Suppressor macrophage treated with lipopolysaccharide for 4 hours (primary cell): Measurements from ENCODE around the gene MEX3A.
"Not testable (repeated sequence)": the region's sequence is repeated elsewhere in the genome, so short reads cannot be mapped to it uniquely, and the experiment has no call there.

Experiments
- DNase-seq: peaks from one replicate; pipeline ENCODE4 v3.0.0-alpha.2; 2020

MEX3A gene

DNA sequence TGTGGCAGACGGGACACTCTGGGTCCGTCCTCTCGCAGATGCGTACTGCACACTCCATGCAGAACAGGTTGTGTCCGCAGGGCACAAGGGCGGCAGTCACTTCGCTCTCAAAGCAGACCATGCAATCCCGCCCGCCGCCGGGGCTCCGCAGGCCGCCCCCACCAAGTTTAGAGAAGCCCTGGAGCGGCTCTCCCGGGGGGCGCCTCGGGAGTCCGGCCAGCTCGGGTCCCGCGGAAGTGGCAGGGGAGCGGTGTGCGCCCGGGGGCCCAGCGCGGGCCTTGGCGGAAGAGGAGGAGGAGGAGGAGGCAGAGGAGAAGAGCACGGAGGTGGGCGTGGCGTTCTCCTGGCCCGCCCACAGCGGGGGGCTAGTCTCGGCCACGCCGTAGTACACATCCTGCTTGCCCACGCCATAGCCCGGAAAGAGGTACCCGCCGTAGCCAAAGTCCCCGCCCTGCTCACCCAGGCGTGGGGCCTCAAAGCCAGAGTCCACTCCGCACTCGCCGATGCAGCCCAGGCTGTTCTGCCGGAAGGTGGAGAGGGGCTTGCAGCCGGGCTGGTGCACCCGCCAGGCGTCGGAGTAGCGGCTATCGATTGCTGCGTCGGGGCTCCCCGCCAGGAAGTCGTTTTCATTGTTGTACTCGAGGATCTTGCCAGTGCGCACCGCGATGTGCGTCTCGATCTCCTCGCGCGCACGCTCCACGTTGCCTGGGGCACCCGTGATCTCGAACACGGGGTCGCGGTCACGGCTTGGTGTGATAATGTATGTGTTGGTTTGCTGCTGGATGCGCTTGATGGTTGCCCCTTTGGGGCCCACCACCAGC, 5.4 kb downstream of the MEX3A start:
- no peak for DNase-seq

DNA sequence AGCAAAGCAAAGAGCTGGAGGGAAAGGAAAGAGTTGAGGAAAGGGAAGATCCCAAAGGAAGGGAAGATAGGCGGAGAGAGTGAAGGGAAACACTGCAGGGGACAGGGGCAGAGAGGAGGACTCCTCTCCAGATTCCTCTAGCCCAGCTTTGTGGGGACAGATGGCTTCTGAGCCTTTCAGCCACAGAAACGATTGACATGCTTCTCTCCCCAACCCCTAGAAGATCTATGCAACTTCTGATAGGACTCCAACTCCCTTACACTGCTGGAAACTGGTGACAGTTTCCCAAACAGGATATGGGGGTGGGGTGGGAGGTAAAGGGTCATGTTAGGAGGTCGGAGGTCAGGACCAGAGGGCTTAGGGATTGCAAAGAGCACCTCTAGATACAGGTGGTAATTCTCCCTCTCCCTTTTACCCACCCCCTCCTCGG, 6.5 kb downstream of the MEX3A start:
- DNase-seq, result no peak

DNA sequence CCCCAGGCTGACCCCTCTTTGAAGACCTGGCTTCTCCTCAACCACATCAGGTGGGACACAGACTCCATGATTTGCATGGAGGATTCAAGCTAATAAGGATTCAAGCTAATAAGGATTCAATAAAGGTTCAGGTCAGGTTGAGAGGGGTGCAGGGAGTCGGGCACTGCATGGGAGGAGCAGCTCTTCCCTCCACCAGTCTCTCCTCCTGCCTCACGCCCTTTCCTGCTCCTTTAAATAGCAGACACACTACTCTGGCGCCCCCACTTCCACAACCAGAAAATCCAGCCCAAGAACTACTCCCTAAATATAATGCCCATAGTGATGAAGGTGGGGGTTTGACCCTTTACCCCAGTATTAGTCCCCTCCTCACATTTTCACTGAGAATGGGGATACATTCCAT, 7.1 kb downstream of the MEX3A start:
- no peak for DNase-seq

DNA sequence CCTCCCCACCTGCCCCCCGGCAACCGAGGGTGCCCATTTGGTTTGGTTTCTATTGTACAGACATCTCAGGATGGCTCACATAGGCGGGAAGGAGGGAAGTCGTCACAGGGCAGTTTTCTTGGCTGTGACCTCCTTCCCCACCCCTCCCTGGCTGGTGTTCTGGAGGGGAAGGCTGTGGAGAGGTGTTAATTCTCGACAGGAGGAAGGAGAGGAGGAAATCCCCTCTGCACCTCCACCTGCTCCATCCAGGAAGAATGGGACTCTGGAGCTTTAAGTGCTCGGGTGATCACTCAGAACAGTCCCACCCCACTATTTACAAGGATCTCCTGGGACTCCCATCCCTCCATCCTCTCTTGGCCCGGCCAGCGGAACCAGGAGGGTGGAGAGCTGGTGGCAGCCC, 7.6 kb downstream of the MEX3A start:
- DNase-seq, result no peak

DNA sequence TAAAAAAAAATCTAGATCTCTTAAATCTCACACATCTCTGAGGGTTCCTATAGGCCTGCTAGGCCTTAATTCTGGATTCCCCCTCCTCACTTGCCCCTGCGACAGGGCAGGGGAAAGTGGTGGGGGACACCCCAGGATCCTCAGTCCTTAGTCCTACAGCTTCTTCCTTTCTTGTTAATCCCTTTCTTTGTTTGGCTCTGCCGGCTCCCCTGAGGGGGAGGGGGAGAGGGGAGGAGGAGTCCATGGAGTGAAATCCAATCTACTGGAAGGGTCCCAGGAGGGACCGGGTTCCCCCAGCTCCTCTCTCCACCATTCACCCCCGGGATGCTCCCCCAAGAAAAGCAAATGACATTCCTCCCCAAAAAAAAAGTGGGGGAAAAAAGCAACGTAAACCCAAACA, 8.5 kb downstream of the MEX3A start:
- no peak for DNase-seq

DNA sequence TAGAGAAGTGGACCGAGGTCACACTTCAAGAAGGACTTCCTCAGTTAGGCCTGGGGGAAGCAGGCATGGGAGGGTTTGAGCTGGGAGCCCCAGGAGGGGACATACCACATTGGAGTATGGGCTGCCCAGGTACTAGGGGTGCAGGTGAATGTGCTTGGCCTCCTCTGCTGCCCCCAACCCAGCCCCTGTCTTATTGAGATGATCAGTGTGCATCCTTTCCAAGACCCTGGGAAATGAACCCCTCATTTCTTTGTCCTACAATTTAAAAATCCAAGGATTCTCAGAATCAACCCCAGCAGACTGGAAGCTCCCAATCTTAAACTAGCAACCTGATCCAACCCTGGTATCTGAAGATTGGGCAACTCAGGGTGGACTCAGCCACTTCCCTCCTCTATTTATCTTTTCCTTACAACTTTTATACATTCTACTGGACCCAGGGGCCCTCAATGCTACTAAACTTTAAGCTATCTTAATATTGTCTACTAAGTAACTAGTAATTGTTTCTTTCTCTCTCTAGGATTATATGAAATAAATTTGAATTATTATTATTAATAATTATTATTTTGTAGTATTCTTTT, 9.1 kb downstream of the MEX3A start:
- DNase-seq, result no peak

DNA sequence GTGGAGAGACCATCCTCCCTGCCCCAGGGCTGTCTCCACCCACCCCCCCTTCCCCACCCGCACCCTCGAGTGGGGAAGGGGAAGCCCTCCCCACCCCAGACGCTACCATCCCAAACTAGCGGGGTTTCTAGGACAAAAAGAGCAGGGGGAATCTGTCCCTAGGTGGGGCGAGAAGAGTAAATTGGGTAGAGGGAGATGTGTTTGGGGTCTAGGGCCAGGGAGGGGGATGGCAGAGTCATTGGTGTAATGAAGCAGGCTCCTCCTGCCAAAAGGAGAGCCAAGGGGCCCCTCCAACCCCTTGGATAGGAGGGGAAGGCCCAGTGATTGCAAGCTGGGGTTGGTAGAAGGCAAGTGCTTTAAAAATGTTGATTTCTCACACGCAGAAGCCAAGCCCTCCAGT, 10.0 kb downstream of the MEX3A start:
- DNase-seq, result no peak

DNA sequence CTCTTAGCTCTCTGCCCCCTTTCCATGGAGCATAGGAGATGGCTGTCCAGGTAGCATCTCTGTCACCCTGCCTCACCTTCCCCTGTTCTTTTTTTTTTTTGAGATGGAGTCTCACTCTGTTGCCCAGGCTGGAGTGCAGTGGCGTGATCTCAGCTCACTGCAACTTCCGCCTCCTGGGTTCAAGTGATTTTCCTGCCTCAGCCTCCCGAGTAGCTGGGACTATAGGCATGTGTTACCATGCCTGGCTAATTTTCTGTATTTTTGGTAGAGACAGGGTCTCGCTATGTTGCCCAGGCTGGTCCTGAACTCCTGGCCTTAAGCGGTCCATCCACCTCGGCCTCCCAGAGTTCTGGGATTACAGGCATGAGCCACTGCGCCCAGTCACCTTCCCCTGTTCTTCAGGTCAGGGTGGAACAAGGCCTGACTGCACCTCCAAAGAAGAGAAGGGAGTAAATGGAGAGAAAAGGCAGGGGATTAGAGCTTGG, 10.9 kb downstream of the MEX3A start:
- DNase-seq, result not testable (repeated sequence)

DNA sequence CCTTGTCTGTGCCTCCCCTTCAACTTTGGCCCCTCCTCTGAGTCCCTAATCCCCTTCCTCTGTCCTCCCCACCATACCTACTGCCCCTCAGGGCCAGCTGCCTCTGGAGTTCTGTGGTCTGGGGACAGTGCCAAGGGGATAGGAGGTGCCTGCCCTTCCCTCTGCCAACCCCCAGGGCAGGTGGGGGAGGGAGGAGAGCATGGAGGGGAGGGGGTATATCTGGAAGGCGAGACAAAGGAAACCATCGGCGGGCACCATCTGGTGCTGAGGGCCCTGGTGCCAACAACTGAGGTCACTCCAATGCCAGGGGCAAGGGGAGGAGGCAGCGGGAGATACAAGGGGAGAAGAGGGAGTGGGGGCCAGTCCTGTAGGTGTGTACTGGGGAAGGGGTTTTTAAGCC, 11.7 kb downstream of the MEX3A start:
- no peak for DNase-seq

DNA sequence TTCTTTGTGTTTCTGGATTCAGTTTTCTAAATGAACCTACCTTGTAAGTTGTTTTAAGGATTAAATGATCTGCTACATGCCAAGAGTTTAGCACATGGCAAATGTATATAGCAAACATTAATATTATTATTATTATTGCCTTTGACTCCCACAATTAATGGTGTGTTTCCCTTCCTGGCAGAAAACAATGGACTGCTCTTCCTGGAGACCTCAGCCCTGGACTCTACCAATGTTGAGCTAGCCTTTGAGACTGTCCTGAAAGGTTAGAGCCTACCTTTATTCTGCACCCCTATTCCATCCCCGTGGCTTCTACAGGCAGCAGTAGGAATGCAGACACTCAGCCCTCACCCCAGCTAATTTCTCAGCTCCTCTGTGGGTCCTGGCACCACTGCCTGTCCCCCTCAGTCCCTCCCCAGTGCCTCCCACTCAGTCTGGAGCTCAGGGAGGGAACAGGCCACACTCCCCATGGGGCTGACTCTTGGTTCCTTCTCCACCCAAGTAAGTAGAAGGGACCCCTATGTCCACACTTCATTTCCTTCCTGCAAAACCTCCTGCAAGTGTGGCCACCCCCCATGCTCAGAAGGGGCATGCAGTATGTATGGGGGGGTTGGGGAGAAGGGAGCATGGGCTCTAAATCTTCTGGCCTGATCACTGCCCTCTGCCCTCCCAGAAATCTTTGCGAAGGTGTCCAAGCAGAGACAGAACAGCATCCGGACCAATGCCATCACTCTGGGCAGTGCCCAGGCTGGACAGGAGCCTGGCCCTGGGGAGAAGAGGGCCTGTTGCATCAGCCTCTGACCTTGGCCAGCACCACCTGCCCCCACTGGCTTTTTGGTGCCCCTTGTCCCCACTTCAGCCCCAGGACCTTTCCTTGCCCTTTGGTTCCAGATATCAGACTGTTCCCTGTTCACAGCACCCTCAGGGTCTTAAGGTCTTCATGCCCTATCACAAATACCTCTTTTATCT, 12.5 kb downstream of the MEX3A start:
- DNase-seq, result no peak

DNA sequence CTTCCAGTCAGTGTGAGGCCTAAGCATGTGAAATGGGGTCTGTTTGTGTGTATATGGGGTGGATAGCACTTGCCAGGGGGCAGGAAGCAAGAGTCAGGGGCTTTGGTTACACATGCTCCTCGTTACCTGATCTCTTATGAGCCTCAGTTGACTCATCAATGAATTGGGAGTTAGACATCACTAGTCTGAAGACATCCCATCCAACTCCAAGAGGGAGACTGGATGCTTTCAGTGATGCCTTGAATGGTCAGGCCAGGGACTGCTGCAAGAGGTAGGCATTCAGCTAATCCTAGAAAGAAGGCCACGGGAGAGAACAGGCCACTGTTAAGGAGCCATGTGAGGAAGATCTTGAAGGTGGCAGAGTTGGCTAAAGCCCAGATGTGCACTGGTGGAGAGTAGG, 15.0 kb downstream of the MEX3A start:
- no peak for DNase-seq

DNA sequence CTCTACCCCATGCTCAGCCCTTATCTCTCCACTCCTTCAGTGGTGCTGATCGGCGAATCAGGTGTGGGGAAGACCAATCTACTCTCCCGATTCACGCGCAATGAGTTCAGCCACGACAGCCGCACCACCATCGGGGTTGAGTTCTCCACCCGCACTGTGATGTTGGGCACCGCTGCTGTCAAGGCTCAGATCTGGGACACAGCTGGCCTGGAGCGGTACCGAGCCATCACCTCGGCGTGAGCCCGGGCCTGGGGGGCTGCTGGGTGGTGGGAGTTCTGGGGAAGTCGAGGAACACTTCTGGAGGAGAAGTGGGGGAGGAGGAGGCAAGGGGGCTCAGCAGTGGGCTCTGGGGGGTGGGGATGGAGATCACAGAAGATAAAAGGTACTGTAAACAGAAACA, 16.4 kb downstream of the MEX3A start:
- no peak for DNase-seq

DNA sequence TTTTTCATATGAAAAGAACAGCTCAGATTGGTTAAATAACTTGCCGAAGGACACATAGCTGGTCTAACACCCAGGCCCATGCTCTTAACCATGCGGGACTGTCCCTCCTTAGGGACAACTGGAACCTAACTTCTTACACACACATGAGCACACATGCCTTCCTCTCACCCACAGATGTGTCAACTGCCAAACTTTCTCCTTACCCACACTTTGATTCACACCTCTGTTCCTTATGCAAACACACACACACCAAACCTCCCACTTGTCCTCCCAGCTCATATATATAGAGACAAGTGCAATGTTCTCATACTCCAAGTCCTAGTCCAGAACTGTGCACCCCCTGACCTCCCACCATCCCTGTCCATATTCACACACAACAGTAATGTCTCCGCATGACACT, 17.1 kb downstream of the MEX3A start:
- no peak for DNase-seq

DNA sequence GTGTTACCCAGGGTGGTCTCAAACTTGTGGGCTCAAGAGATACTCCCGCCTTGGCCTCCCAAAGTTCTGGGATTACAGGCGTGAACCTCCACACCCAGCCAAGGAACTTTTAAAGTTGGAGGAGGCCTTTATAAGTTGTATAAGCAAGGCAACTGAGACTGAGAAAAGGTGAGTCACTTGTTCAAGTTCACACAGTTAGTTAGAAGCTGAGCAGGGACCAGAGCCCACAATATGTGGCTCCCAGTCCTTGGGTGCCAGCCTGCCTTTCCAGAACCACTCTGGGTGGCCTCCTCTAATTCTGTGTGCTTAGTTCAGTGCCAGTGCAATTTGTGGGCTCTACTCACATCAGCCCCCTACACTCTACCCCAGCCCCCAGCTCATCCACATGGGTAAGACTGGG, 17.6 kb downstream of the MEX3A start:
- no peak for DNase-seq

DNA sequence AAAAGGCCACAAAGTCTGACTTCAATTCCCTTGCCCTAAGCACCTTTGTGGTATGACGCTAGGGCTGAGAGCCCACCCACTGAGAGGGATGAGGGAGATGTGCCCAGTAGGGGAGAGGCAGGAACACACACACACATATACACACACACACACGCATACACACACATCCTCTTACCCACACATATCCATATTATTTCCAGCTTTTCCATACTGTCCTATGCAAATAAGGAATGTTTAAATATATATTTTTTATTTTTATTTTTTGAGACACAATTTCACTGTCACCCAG, 18.3 kb downstream of the MEX3A start:
- no peak for DNase-seq

DNA sequence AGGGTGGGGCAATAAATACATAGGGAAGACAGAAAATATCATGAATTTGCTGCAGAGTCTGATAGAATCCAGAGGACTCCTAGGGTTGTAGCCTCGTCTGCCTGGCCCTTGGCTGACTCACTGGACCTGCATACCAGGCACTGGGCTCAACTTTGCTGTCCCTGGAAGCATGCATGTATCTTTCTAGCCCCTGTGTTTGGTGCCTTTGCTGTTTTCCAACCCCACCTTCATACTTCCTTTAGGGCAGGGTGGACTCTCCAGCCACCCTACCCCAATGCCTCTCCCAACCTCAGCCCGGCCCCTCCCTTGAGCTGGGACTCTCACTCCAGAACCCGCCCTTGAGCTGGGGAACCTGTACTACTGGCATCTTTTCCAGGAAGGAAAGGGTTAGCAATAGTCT, 20.1 kb downstream of the MEX3A start:
- DNase-seq, result no peak

DNA sequence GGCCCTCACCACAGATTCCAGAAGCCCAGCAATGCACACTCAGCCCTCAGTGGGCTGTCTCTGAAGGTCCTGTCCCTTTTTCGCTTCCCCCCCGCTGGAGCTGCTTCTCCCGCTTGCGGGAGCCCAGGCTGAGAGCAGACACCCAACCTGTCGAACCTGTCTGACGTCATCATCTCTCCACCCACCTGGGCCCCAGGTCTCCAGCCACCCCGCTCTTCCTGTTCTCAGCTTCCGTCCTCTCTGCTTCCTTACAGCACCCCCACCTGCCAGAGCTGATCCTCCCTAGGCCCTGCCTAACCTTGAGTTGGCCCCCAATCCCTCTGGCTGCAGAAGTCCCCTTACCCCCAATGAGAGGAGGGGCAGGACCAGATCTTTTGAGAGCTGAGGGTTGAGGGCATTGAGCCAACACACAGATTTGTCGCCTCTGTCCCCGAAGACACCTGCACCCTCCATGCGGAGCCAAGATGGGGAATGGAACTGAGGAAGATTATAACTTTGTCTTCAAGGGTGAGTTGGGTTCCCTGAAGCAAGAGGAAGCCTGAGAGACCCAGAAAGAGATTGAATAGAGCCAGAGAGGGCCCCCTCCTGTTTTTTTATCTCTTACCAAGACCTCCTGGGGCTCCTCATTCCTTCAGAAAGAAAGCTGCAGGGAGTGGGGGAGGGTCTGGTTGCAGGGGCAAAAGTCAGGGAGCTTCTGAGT, 21.2 kb downstream of the MEX3A start, which contains the start of gene RAB25:
TSS of gene RAB25 (plus strand) at position 224 of the 700 bp plus-strand sequence. CDS start at position 465, 241 bp downstream.
- DNase-seq, result no peak

DNA sequence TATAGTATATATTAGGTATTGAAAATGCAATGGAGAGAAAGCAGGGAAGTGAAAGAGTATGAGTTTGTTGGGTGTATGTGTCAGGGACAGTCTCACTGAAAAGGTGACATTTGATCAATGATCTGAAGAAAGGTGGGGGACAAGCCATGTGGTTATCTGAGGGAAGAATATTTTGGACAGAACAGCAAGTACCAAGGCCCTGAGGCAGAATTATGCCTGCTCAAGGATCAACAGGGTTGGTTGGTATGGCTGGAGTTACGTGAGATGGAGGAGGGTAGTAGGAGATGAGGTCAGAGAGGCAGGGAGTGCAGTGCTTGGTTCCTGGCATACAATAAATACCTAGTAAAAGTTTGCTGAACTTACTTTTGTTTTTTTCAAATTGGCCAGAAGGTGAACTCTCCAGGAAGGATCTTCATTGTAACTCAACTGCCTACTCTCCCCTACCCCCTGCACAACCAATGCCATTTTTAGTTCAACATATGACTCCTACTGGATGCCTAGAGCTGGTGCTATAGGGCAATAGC, 25.9 kb downstream of the MEX3A start:
- no peak for DNase-seq

DNA sequence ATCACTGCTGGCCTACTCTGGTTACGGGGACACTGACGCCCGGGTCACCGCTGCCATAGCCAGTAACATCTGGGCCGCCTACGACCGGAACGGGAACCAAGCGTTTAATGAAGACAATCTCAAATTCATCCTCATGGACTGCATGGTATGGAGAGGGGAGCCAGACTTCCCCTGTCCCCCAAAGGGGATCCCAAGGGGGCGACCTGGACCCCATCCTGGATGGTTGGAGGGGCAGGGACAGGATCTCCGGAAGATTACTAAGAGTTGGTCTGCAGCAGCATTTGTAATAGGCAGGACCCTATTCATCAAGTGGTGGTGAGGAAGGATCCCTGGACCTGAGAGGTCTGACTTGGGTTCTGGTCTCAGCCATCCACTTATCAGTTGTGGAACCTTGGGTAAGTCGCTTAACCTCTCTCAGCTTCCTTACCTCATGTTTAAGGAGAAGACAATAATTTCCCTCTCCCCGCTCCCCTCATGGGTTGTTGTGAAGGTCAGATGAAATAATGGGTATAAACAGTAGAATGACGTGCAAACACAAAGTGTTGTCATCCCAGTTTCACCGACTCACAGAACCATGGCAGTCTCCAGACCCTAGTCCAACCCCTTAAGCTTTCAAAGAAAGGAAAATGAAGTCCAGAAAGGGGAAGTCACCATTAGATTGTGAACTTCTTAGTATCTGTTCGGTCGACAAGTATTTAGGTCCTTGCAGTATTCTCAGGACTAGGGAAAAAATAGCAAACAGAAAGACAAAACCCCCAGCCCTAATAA, 26.8 kb downstream of the MEX3A start:
- peak; percentile 74 for DNase-seq

DNA sequence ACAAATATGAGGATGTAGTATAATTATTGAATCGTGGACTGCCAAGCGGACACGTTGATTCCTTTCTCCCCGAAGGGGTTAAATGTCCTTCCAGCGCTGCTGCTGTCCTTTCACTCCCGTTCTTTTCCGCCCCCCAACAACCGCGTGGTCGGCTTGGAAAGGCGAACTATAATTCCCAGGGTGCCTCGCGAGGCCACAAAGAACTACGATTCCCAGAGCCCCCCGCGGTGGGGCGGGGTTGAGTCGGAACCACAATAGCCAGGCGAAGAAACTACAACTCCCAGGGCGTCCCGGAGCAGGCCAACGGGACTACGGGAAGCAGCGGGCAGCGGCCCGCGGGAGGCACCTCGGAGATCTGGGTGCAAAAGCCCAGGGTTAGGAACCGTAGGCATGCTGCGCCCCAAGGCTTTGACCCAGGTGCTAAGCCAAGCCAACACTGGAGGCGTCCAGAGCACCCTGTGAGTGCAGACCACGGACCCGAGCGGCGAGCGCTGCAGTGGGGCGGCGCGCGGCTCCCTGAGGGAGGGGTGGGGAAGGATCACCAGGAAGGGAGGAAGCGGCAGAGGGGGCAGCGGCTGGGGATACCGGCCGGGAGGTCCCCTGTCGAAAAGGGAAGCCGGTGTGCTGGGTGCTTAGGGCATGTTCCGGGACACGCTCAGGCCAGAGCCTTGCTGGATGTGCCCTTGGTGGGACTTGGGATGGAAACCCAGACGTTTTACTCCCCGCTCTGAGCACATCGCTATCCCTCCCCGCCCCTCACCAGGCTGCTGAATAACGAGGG, 27.6 kb downstream of the MEX3A start, which contains the start of gene LAMTOR2:
TSS of gene LAMTOR2 (plus strand) at position 283 of the 781 bp plus-strand sequence. CDS start at position 391, 108 bp downstream.
- DNase-seq, result peak; percentile 98
